Fibroblast of skin of left quadriceps (primary cell): ENCODE measurements around the gene TTYH2.
A peak's percentile ranks its signal among the peaks of the same experiment; 100 is the strongest.

Source experiments
- DNase-seq, 2 experiments: peaks; one replicate each; pipeline ENCODE4 v3.0.0-alpha.2; 2013; ENCODE audit warnings: low read depth in 2 of 2

Gene TTYH2

GRCh38 chr17:74233937-74234336, 20.6 kb downstream of the TTYH2 start:
- DNase-seq, result no peak

- DNase-seq, result no peak
Measured at GRCh38 chr17:74234486-74234885, 21.1 kb downstream of the TTYH2 start.

GRCh38 chr17:74235040-74235581, 21.7 kb downstream of the TTYH2 start:
- DNase-seq, result no peak

- DNase-seq, result no peak
Measured at GRCh38 chr17:74235911-74236371, 22.6 kb downstream of the TTYH2 start.

GRCh38 chr17:74237321-74237720, 23.9 kb downstream of the TTYH2 start:
- no peak for DNase-seq

GRCh38 chr17:74239172-74239571, 25.8 kb downstream of the TTYH2 start:
- peak; percentile 39 to 43 for DNase-seq

GRCh38 chr17:74240618-74241205, 27.3 kb downstream of the TTYH2 start:
- DNase-seq, result peak; percentile 70 to 73

GRCh38 chr17:74241431-74241830, 28.1 kb downstream of the TTYH2 start:
- no peak for DNase-seq

- DNase-seq, result no peak
Measured at GRCh38 chr17:74241847-74242246, 28.5 kb downstream of the TTYH2 start.

GRCh38 chr17:74243013-74243755, 29.8 kb downstream of the TTYH2 start:
- no peak for DNase-seq

GRCh38 chr17:74244128-74244527, 30.8 kb downstream of the TTYH2 start:
- DNase-seq, result no peak

GRCh38 chr17:74244548-74244947, 31.2 kb downstream of the TTYH2 start:
- DNase-seq, result no peak

- DNase-seq, result no peak
Measured at GRCh38 chr17:74245145-74245831, 31.9 kb downstream of the TTYH2 start.

GRCh38 chr17:74245871-74246270, 32.5 kb downstream of the TTYH2 start:
- DNase-seq, result no peak

- DNase-seq, result no peak
Measured at GRCh38 chr17:74249590-74250270, 36.4 kb downstream of the TTYH2 start.

- DNase-seq, result no peak
Measured at GRCh38 chr17:74250324-74250995, 37.1 kb downstream of the TTYH2 start.

- no peak for DNase-seq
Measured at GRCh38 chr17:74251051-74251450, 37.7 kb downstream of the TTYH2 start.

- DNase-seq, result no peak
Measured at GRCh38 chr17:74251569-74251968, 38.2 kb downstream of the TTYH2 start.

- DNase-seq, result no peak
Measured at GRCh38 chr17:74252211-74252610, 38.8 kb downstream of the TTYH2 start.

- no peak for DNase-seq
Measured at GRCh38 chr17:74253036-74253435, 39.7 kb downstream of the TTYH2 start.

- no peak for DNase-seq
Measured at GRCh38 chr17:74257311-74257710, 43.9 kb downstream of the TTYH2 start.
